ENCODE measurements around the gene GPR12. TPM values are rescaled to one million over a fixed set of nuclear protein-coding genes. Genes with fewer than 3 reads are reported as not detected.

GPR12 gene
- total and polyA plus RNA-seq, 10 donors = 0.02 to 0.16 (median 0.05) TPM; not detected in 6

- Histone ChIP-seq H3K4me1 (peaks cover 0 to 27% (median 13%) of the 10 kb centered on the region in 6 donors), H3K36me3 (no peaks in the 10 kb centered on the region), H3K4me3 (no peak overlapping the region), H3K27me3 (replicated peaks in 1 of 7) (peaks cover 0 to 10% (median 0%) of the 10 kb centered on the region in 7 donors), H3K27ac (peak overlapping the region in 4 of 8 donors; percentile 19 to 71 (median 42)), H3K9me3 (no peaks in the 10 kb centered on the region)
- intact Hi-C loops (cut with DNase I; ENCODE audit: low total_unique reads) = no loop called here
- TF ChIP-seq POLR2A (IDR thresholded peaks at IDR 0.05) (no peak), CTCF (IDR thresholded peaks at IDR 0.05 in 8 of 11, conservative IDR thresholded peaks at IDR 0.05 in 3 of 11) (no peak), POLR2AphosphoS5 (IDR thresholded peaks at IDR 0.05) (no peak)
- WGBS, 5 donors = 73 to 89% (median 78%) methylated on average over 5 of the region's 5 CpGs
- DNase-seq = no peak
These were observed 38.3 kb downstream of the GPR12 start for GRCh38 chr13:26722321-26722720.

- Histone ChIP-seq H3K4me3 (peak overlapping the region in 5 of 8 donors; percentile 8 to 53 (median 18)), H3K36me3 (no peaks in the 10 kb centered on the region), H3K27ac (peak overlapping the region in 4 of 8 donors; percentile 19 to 71 (median 42)), H3K9me3 (no peaks in the 10 kb centered on the region), H3K4me1 (peaks cover 0 to 27% (median 13%) of the 10 kb centered on the region in 6 donors), H3K27me3 (replicated peaks in 1 of 7) (peaks cover 0 to 10% (median 0%) of the 10 kb centered on the region in 7 donors)
- DNase-seq = peak; percentile 86
- TF ChIP-seq POLR2AphosphoS5 (IDR thresholded peaks at IDR 0.05) (peak in 2 of 3 donors; percentile 15 to 62), CTCF (IDR thresholded peaks at IDR 0.05 in 8 of 11, conservative IDR thresholded peaks at IDR 0.05 in 3 of 11) (no peak)
- intact Hi-C loops (cut with DNase I; ENCODE audit: low total_unique reads) = no loop called here
- 22 to 60% (median 35%) methylated on average over 21 to 26 of the region's 26 CpGs for WGBS, 5 donors
These were observed 39.1 kb downstream of the GPR12 start for GRCh38 chr13:26721251-26722121.

GRCh38 chr13:26719356-26719945 is 41.1 kb downstream of the GPR12 start:
- intact Hi-C loops (cut with DNase I; ENCODE audit: low total_unique reads) = no loop called here
- no peak for DNase-seq
- no peaks in the 10 kb centered on the region for H3K36me3 ChIP-seq
- no peak overlapping the region for H3K27ac ChIP-seq
- WGBS, 5 donors = 27 to 51% (median 34%) methylated on average over 5 of the region's 5 CpGs
- H3K9me3 ChIP-seq = no peaks in the 10 kb centered on the region
- TF ChIP-seq POLR2AphosphoS5 (IDR thresholded peaks at IDR 0.05) (no peak), POLR2A (IDR thresholded peaks at IDR 0.05) (no peak), CTCF (IDR thresholded peaks at IDR 0.05 in 8 of 11, conservative IDR thresholded peaks at IDR 0.05 in 3 of 11) (no peak)
- H3K27me3 ChIP-seq (replicated peaks in 1 of 7) = peaks cover 0 to 10% (median 0%) of the 10 kb centered on the region in 7 donors
- H3K4me3 ChIP-seq = no peak overlapping the region
- peaks cover 0 to 27% (median 13%) of the 10 kb centered on the region in 6 donors for H3K4me1 ChIP-seq

- 75 to 84% (median 84%) methylated on average over 5 of the region's 5 CpGs for WGBS, 5 donors
- peaks cover 0 to 27% (median 13%) of the 10 kb centered on the region in 6 donors for H3K4me1 ChIP-seq
- no peak for TF ChIP-seq POLR2A (IDR thresholded peaks at IDR 0.05)
- no peaks in the 10 kb centered on the region for H3K36me3 ChIP-seq
- H3K27ac ChIP-seq = no peak overlapping the region
- intact Hi-C loops (cut with DNase I; ENCODE audit: low total_unique reads) = no loop called here
- no peaks in the 10 kb centered on the region for H3K9me3 ChIP-seq
- no peak overlapping the region for H3K4me3 ChIP-seq
- no peak for DNase-seq
- H3K27me3 ChIP-seq (replicated peaks in 1 of 7) = peaks cover 0 to 10% (median 0%) of the 10 kb centered on the region in 7 donors
These were observed 41.7 kb downstream of the GPR12 start for GRCh38 chr13:26718872-26719271.
